Neural progenitor cell (in vitro differentiated cells): ENCODE data around the gene ZNF785. TPM values are rescaled to one million over a fixed set of nuclear protein-coding genes. Genes with fewer than 3 reads are reported as not detected.
A peak's percentile ranks its signal among the peaks of the same experiment; 100 is the strongest.

Source experiments
- DNase-seq: peaks from one replicate; pipeline ENCODE4 v3.0.0-alpha.2; 2016; ENCODE audit warnings: low spot score
- H2AFZ ChIP-seq: fragments of 200-600 bp; sonication (generic); replicated peaks from 2 replicates; pipeline ENCODE4 v1.6.1; 2016; ENCODE audit warnings: antibody characterized with exemption
- H3F3A ChIP-seq: fragments of 200-600 bp; sonication (generic); 2 replicates; pipeline ENCODE4 v1.6.1; 2016; ENCODE audit warnings: antibody characterized with exemption, low read depth
- H3K27ac ChIP-seq: fragments of 200-600 bp; sonication (generic); 2 replicates; pipeline ENCODE4 v1.5.1; 2016; ENCODE audit warnings: mild to moderate bottlenecking
- H3K27me3 ChIP-seq: fragments of 200-600 bp; sonication (generic); 2 replicates; pipeline ENCODE4 v1.6.1; 2016; ENCODE audit warnings: mild to moderate bottlenecking, moderate library complexity
- H3K36me3 ChIP-seq: fragments of 200-600 bp; sonication (generic); 2 replicates; pipeline ENCODE4 v1.5.1; 2016
- H3K4me1 ChIP-seq: fragments of 200-600 bp; sonication (generic); 2 replicates; pipeline ENCODE4 v1.6.1; 2016; ENCODE audit warnings: mixed run types
- H3K4me2 ChIP-seq: fragments of 200-600 bp; sonication (generic); 2 replicates; pipeline ENCODE4 v1.6.1; 2016
- H3K4me3 ChIP-seq: fragments of 200-600 bp; sonication (generic); 2 replicates; pipeline ENCODE4 v1.5.1; 2016
- H3K79me2 ChIP-seq: fragments of 200-600 bp; sonication (generic); 2 replicates; pipeline ENCODE4 v1.6.1; 2016; ENCODE audit warnings: low read depth
- H3K9ac ChIP-seq: fragments of 200-600 bp; sonication (generic); 2 replicates; pipeline ENCODE4 v1.6.1; 2016
- H3K9me3 ChIP-seq: fragments of 200-600 bp; sonication (generic); 2 replicates; pipeline ENCODE4 v1.5.1; 2016; ENCODE audit warnings: low read depth
- H4K20me1 ChIP-seq: fragments of 200-600 bp; sonication (generic); 2 replicates; pipeline ENCODE4 v1.6.1; 2016; ENCODE audit warnings: low read depth
- H3K27ac Mint-ChIP-seq: 3 replicates; pipeline ENCODE4 v1.8.0; 2021; ENCODE audit warnings: mixed read lengths
- H3K27me3 Mint-ChIP-seq: 2 replicates; pipeline ENCODE4 v1.8.0; 2022; ENCODE audit warnings: low read depth, mild to moderate bottlenecking, inconsistent platforms, moderate library complexity, mixed read lengths; ENCODE audit not compliant: insufficient read depth
- H3K36me3 Mint-ChIP-seq: 3 replicates; pipeline ENCODE4 v1.8.0; 2021; ENCODE audit warnings: mixed read lengths
- H3K4me1 Mint-ChIP-seq: 3 replicates; pipeline ENCODE4 v1.8.0; 2021; ENCODE audit warnings: mixed read lengths
- H3K4me3 Mint-ChIP-seq: 3 replicates; pipeline ENCODE4 v1.8.0; 2021; ENCODE audit warnings: mild to moderate bottlenecking, moderate library complexity, mixed read lengths
- H3K9me3 Mint-ChIP-seq: 3 replicates; pipeline ENCODE4 v1.8.0; 2020; ENCODE audit warnings: mixed read lengths
- CTCF ChIP-seq: fragments of 200-600 bp; sonication (generic); IDR thresholded peaks from 2 replicates; pipeline ENCODE4 v1.5.1; 2017; ENCODE audit warnings: antibody characterized with exemption, mild to moderate bottlenecking
- EZH2 ChIP-seq: fragments of 200-600 bp; sonication (generic); IDR thresholded peaks from 2 replicates; pipeline ENCODE4 v1.6.1; 2017; ENCODE audit warnings: antibody characterized with exemption, mild to moderate bottlenecking, moderate library complexity
- EZH2phosphoT487 ChIP-seq: fragments of 200-600 bp; sonication (generic); IDR thresholded peaks from 2 replicates; pipeline ENCODE4 v1.6.1; 2017; ENCODE audit warnings: antibody characterized with exemption
- total RNA-seq: library from RNA; depleted of rRNA; stranded (reverse); fragments of >200 nt; gene quantifications from 2 replicates; pipeline ENCODE4 v1.2.3, GENCODE V29; 2015; ENCODE audit warnings: low replicate concordance

Gene ZNF785
- total RNA-seq, 1 donor from 2014 or later, result 19.5 TPM

DNA sequence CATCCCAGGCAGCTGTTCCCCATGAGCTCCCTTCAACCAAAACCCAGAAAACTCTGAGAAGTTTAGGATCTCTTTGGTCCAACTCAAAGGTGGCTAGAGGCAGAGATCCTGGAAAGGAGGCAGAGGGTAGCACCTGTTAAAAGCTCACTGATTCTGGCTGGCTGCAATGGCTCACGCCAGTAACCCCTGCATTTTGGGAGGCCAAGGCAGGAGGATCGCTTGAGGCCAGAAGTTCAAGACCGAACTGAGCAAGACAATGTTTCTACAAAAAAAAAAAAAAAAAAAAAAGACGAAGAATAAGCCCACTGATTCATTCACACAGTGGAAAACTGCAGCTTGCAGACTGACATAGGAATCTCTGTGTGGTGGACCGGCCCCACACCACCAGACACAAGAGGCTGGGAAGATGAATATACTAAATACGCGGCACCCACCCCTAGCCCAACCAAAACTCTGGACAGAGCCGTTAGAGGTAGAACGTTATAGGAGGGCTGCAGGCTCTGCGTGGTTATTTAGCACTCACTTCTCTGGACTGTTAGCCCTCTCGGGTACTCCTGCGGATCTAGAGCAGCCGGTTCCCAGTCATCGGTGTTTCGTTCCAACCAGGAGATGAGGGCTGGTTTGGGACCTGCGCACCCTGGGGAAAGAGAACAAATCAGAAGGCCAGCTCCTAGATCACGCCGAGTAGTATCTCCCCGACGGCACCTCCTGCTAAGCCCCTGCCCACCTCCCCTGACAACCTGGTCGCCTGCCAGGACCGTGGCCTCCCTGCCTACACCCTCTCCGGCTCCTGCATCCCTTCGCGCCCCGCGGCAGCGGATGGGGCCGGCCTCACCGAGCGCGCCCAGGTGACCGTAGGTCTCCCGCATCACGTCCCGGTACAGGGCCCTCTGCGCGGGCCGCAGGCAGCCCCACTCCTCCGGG, 23.8 kb upstream of the ZNF785 start:
- DNase-seq, result peak; percentile 31

DNA sequence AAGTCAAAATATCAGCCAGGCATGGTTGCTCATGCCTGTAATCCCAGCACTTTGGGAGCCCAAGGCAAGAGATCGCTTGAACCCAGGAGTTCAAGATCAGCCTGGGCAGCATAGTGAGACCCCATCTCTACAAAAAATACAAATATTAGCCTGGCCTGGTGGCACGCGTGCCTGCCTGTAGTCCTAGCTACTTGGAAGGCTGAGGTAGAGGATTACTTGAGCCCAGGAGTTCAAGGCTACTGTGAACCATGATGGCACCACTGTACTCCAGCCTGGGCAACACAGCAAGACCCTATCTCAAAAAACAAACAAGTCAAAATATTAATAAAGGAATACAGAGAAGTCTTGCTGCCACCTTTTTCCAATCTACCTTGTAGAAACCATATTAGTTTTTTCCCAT, 20.5 kb upstream of the ZNF785 start:
- peaks cover 26% of the 10 kb centered on the region for H3K36me3 Mint-ChIP-seq
- no peaks in the 10 kb centered on the region for H3K36me3 ChIP-seq
- H3F3A ChIP-seq, result peaks cover 15% of the 10 kb centered on the region
- peaks cover 31% of the 10 kb centered on the region for H3K79me2 ChIP-seq
- H3K4me2 ChIP-seq, result no peak overlapping the region
- DNase-seq, result no peak
- no peaks in the 10 kb centered on the region for H3K27me3 ChIP-seq
- no peak overlapping the region for H3K9ac ChIP-seq
- TF ChIP-seq EZH2phosphoT487 (no peak), EZH2 (no peak), CTCF (no peak)
- H2AFZ ChIP-seq, result no peak overlapping the region
- H3K4me3 Mint-ChIP-seq, result no peak overlapping the region
- no peaks in the 10 kb centered on the region for H3K4me1 ChIP-seq
- H3K4me1 Mint-ChIP-seq, result peaks cover 5% of the 10 kb centered on the region
- no peaks in the 10 kb centered on the region for H3K9me3 ChIP-seq
- H3K27ac ChIP-seq, result no peak overlapping the region
- H3K27me3 Mint-ChIP-seq, result peaks cover 2% of the 10 kb centered on the region
- no peaks in the 10 kb centered on the region for H4K20me1 ChIP-seq
- no peak overlapping the region for H3K27ac Mint-ChIP-seq
- H3K9me3 Mint-ChIP-seq, result peaks cover under 1% of the 10 kb centered on the region
- H3K4me3 ChIP-seq, result no peak overlapping the region

More for the DNA sequence above, 23.8 kb upstream of the ZNF785 start:
- Mint-ChIP-seq H3K9me3 (no peaks in the 10 kb centered on the region), H3K4me3 (peak overlapping the region; percentile 93), H3K27me3 (peaks cover 5% of the 10 kb centered on the region), H3K36me3 (peaks cover 8% of the 10 kb centered on the region), H3K4me1 (peaks cover 5% of the 10 kb centered on the region), H3K27ac (peak overlapping the region; percentile 84)
- Histone ChIP-seq H2AFZ (peak overlapping the region; percentile 90), H3K9ac (peak overlapping the region; percentile 88), H3K9me3 (no peaks in the 10 kb centered on the region), H3K27ac (peak overlapping the region; percentile 64), H3K4me2 (peak overlapping the region; percentile 84), H3K27me3 (no peaks in the 10 kb centered on the region), H3K4me1 (no peaks in the 10 kb centered on the region), H4K20me1 (no peaks in the 10 kb centered on the region), H3K4me3 (peak overlapping the region; percentile 89), H3F3A (peaks cover 13% of the 10 kb centered on the region), H3K36me3 (no peaks in the 10 kb centered on the region), H3K79me2 (peaks cover 31% of the 10 kb centered on the region)
- TF ChIP-seq EZH2phosphoT487 (no peak), CTCF (no peak), EZH2 (no peak)

- H3K27ac Mint-ChIP-seq, result no peak overlapping the region
- H3K9me3 Mint-ChIP-seq, result peaks cover 4% of the 10 kb centered on the region
- DNase-seq, result no peak
- H3K36me3 Mint-ChIP-seq, result peaks cover 30% of the 10 kb centered on the region
- H3K4me3 Mint-ChIP-seq, result peak overlapping the region; percentile 22
- H3K36me3 ChIP-seq, result no peaks in the 10 kb centered on the region
- H3F3A ChIP-seq, result peaks cover 13% of the 10 kb centered on the region
- no peak overlapping the region for H3K9ac ChIP-seq
- TF ChIP-seq EZH2, result no peak
- no peak for TF ChIP-seq CTCF
- no peak for TF ChIP-seq EZH2phosphoT487
- no peaks in the 10 kb centered on the region for H4K20me1 ChIP-seq
- H3K4me1 Mint-ChIP-seq, result peaks cover under 1% of the 10 kb centered on the region
- no peaks in the 10 kb centered on the region for H3K4me1 ChIP-seq
- peaks cover 31% of the 10 kb centered on the region for H3K79me2 ChIP-seq
- H3K27me3 Mint-ChIP-seq, result no peaks in the 10 kb centered on the region
- H3K4me3 ChIP-seq, result no peak overlapping the region
- H2AFZ ChIP-seq, result no peak overlapping the region
- H3K27ac ChIP-seq, result no peak overlapping the region
- no peak overlapping the region for H3K4me2 ChIP-seq
- H3K27me3 ChIP-seq, result no peaks in the 10 kb centered on the region
- H3K9me3 ChIP-seq, result no peaks in the 10 kb centered on the region
These were observed 19.7 kb upstream of the ZNF785 start for GRCh38 chr16:30605158-30605557.
